K562 (cell line): ENCODE results near the gene MYPN. TPM values are rescaled to one million over a fixed set of nuclear protein-coding genes. Genes with fewer than 3 reads are reported as not detected.

Experiments used
- ATAC-seq: fragments of 200-7000 bp; cut with Tn5 transposase; 3 replicates; pipeline ENCODE4 v1.9.1; 2020; ENCODE audit warnings: moderate library complexity
- BruUV-seq: library from RNA; stranded (reverse); fragments of 400-500 nt; replicated peaks from 2 replicates; lab custom pipeline; 2021; lab: Mats Ljungman, UMichigan
- CTCF ChIA-PET: fragments of 300-600 bp; formaldehyde crosslinking; extraction: SDS; loops from one replicate; lab custom pipeline; 2021; ENCODE audit warnings: low intra/inter-chr PET ratio; lab: Yijun Ruan, JAX
- POLR2A ChIA-PET: fragments of 300-600, 350-650 bp; sonication (Branson Sonifier 250); formaldehyde crosslinking; extraction: SDS; loops from one replicate; lab custom pipeline; 2021; ENCODE audit warnings: antibody characterized with exemption, inconsistent platforms; lab: Yijun Ruan, JAX
- DNase-seq, 4 experiments: peaks; one replicate each; pipeline versions ENCODE4 v3.0.0 to v3.0.0-alpha.2; 2011 to 2018; ENCODE audit warnings: low spot score in 3 of 4, mixed read lengths in 3 of 4; ENCODE audit errors: extremely low read depth in 1 of 4
- FAIRE-seq: peaks from 2 replicates; lab custom pipeline; 2011; peaks lifted over from hg19 to GRCh38; lab: Jason Lieb, UNC
- H2AFZ ChIP-seq: 2 replicates; pipeline ENCODE4 v1.6.0; 2011; ENCODE audit warnings: low read depth, low read length, control low read depth, inconsistent platforms
- H3K27ac ChIP-seq: fragments of 200-600 bp; 3 replicates; pipeline ENCODE4 v1.8.0; 2011; ENCODE audit warnings: low read depth, mild to moderate bottlenecking, control low read depth, inconsistent platforms, low read length, moderate library complexity, mixed read lengths; ENCODE audit errors: extremely low read depth
- H3K27me3 ChIP-seq, 2 experiments: fragments of 300-600 bp in 1 of 2; 2 replicates in 1 of 2; 3 replicates in 1 of 2; pipeline versions ENCODE4 v1.6.0 to v1.8.0; 2011; ENCODE audit warnings: inconsistent platforms in 2 of 2, low read length in 2 of 2, mild to moderate bottlenecking in 1 of 2, mixed read lengths in 1 of 2, moderate library complexity in 1 of 2; ENCODE audit not compliant: control insufficient read depth in 2 of 2, insufficient read depth in 2 of 2
- H3K36me3 ChIP-seq: fragments of 300-600 bp; 3 replicates; pipeline ENCODE4 v1.8.0; 2011; ENCODE audit warnings: mild to moderate bottlenecking, low read length, inconsistent platforms; ENCODE audit not compliant: control insufficient read depth, insufficient read depth
- H3K4me1 ChIP-seq, 2 experiments: fragments of 200-600 bp in 1 of 2; replicated peaks in 1 of 2; 2 replicates in 1 of 2; 3 replicates in 1 of 2; pipeline versions ENCODE4 v1.5.1 to v1.8.0; 2011; ENCODE audit warnings: inconsistent platforms in 2 of 2, low read length in 2 of 2, mild to moderate bottlenecking in 1 of 2, mixed read lengths in 1 of 2, moderate library complexity in 1 of 2; ENCODE audit not compliant: control insufficient read depth in 2 of 2, insufficient read depth in 2 of 2
- H3K4me2 ChIP-seq: 2 replicates; pipeline ENCODE4 v1.6.1; 2011; ENCODE audit warnings: low read length, control low read depth, inconsistent platforms, mixed read lengths; ENCODE audit not compliant: insufficient read depth
- H3K4me3 ChIP-seq: fragments of 200-600 bp; sonication (generic), shearing (Covaris generic); 2 replicates; pipeline ENCODE4 v1.5.1; 2016; ENCODE audit warnings: control low read depth, inconsistent platforms
- H3K79me2 ChIP-seq: fragments of 200-600 bp; 3 replicates; pipeline ENCODE4 v1.8.0; 2011; ENCODE audit warnings: low read length, inconsistent platforms; ENCODE audit not compliant: control insufficient read depth, insufficient read depth
- H3K9ac ChIP-seq, 2 experiments: 2 replicates each; pipeline versions ENCODE4 v1.6.0 to v1.6.1; 2011; ENCODE audit warnings: low read depth in 2 of 2, low read length in 2 of 2, control low read depth in 1 of 2, inconsistent platforms in 1 of 2, mild to moderate bottlenecking in 1 of 2, mixed read lengths in 1 of 2; ENCODE audit not compliant: insufficient read depth in 1 of 2
- H3K9me1 ChIP-seq: one replicate; pipeline ENCODE4 v1.6.0; 2011; ENCODE audit warnings: inconsistent platforms, mild to moderate bottlenecking, low read length, moderate library complexity; ENCODE audit not compliant: control insufficient read depth, insufficient read depth
- H3K9me3 ChIP-seq: replicated peaks from 2 replicates; pipeline ENCODE4 v1.5.1; 2011; ENCODE audit warnings: low read depth, low read length, inconsistent platforms; ENCODE audit not compliant: control insufficient read depth, insufficient read depth
- H4K20me1 ChIP-seq: replicated peaks from 2 replicates; pipeline ENCODE4 v1.6.1; 2011; ENCODE audit warnings: low read length, inconsistent platforms, mixed read lengths; ENCODE audit not compliant: control insufficient read depth, insufficient read depth
- CEBPB ChIP-seq: fragments of 450-650 bp; IDR thresholded peaks from 2 replicates; pipeline ENCODE4 v1.6.1; 2016; ENCODE audit warnings: missing genetic modification characterization, missing compliant biosample characterization
- CEBPG ChIP-seq, 3 experiments: fragments of 200-800 bp in 1 of 3; sonication (Bioruptor generic) in 1 of 3; sonication (generic) in 1 of 3; formaldehyde crosslinking in 1 of 3; IDR thresholded peaks in 2 of 3; conservative IDR thresholded peaks in 1 of 3; 2 replicates each; pipeline versions ENCODE4 v1.6.1 to v1.8.0; 2016 to 2022; ENCODE audit warnings: missing compliant biosample characterization in 2 of 3, missing genetic modification characterization in 2 of 3, mild to moderate bottlenecking in 1 of 3, missing genetic modification reagents in 1 of 3
- KLF1 ChIP-seq: fragments of 450-650 bp; IDR thresholded peaks from 2 replicates; pipeline ENCODE4 v1.6.1; 2016; ENCODE audit warnings: missing genetic modification characterization, missing compliant biosample characterization
- MAFG ChIP-seq: fragments of 450-650 bp; conservative IDR thresholded peaks from 2 replicates; pipeline ENCODE4 v1.6.1; 2016; ENCODE audit warnings: missing genetic modification characterization, missing compliant biosample characterization
- PTTG1 ChIP-seq: fragments of 450-650 bp; IDR thresholded peaks from 2 replicates; pipeline ENCODE4 v1.6.1; 2016; ENCODE audit warnings: low read depth, mild to moderate bottlenecking, missing genetic modification characterization, missing compliant biosample characterization
- RNF2 ChIP-seq: sonication (generic); IDR thresholded peaks from 2 replicates; pipeline ENCODE4 v1.6.1; 2016
- SUPT5H ChIP-seq: fragments of 450-650 bp; IDR thresholded peaks from 2 replicates; pipeline ENCODE4 v1.6.1; 2016
- WGBS: fragments of 100-300 bp; shearing (Covaris generic); methylation state at CpG from one replicate; pipeline ENCODE4 v1.1.6; 2016; ENCODE audit warnings: low coverage, mixed read lengths; ENCODE audit not compliant: insufficient coverage; ENCODE audit errors: missing lambda C conversion rate; 5-methylcytosine and 5-hydroxymethylcytosine counted together
- in situ Hi-C: fragments of 300-500 bp; cut with MboI; formaldehyde crosslinking; loops from 4 replicates; pipeline ENCODE4 v1.15.0; 2018; ENCODE audit warnings: inconsistent platforms, mixed read lengths
- intact Hi-C: fragments of 100-400 bp; cut with micrococcal nuclease; formaldehyde crosslinking; loops from 2 replicates; pipeline ENCODE4 v1.14.2; 2022
- polyA plus RNA-seq, 8 experiments: library from polyadenylated mRNA; depleted of rRNA in 4 of 8; stranded (reverse) in 5 of 8; unstranded in 3 of 8; fragments of >200 nt; fragmentation: Nextera tagmentation in 2 of 8; fragmentation: Illumina TruSeq in 1 of 8; extraction: Ambion mirVana in 2 of 8; extraction: Trizol in 1 of 8; gene quantifications; 2 replicates each; pipeline versions ENCODE4 v1.2.1 to v1.2.3, GENCODE V29; 2011 to 2014; ENCODE audit warnings: inconsistent platforms in 1 of 8, missing spikeins in 1 of 8
- total RNA-seq, 7 experiments: library from RNA; depleted of rRNA in 6 of 7; stranded (reverse); fragments of >200 nt in 6 of 7; fragmentation: Illumina TruSeq in 2 of 7; extraction: Trizol in 2 of 7; gene quantifications; 2 replicates each; pipeline versions ENCODE4 v1.2.1 to v1.2.3, GENCODE V29; 2011 to 2021; ENCODE audit warnings: low replicate concordance in 1 of 7
- TF ChIP-seq, protein P1 (sequence below), 2 experiments: fragments of 450-650 bp in 1 of 2; sonication (generic) in 1 of 2; formaldehyde crosslinking in 1 of 2; IDR thresholded peaks in 1 of 2; conservative IDR thresholded peaks in 1 of 2; 2 replicates each; pipeline versions ENCODE4 v1.6.1 to v1.8.1; 2016 to 2023; ENCODE audit warnings: mild to moderate bottlenecking in 2 of 2, moderate library complexity in 2 of 2, inconsistent platforms in 1 of 2, missing genetic modification reagents in 1 of 2
- TF ChIP-seq, protein P2 (sequence below), 2 experiments: fragments of 450-650 bp; IDR thresholded peaks; 2 replicates each; pipeline ENCODE4 v1.6.1; 2016

MYPN gene
- total and polyA plus RNA-seq, 9 of the 15 experiments (the other 6 are each of a cell fraction or from before 2014, with no cell fraction given), result not detected

GRCh38 chr10:68121020-68121743, 11.9 kb downstream of the MYPN start:
- Histone ChIP-seq H3K36me3 (no peaks in the 10 kb centered on the region), H3K79me2 (no peaks in the 10 kb centered on the region), H3K9me1 (no peaks in the 10 kb centered on the region), H3K27me3 (peaks cover 12 to 19% of the 10 kb centered on the region in 2 experiments; a peak in 4 of 5 replicates), H4K20me1 (no peaks in the 10 kb centered on the region), H3K9ac (no peak overlapping the region), H3K4me1 (no peaks in the 10 kb centered on the region), H2AFZ (no peak overlapping the region), H3K27ac (no peak overlapping the region), H3K4me3 (no peak overlapping the region), H3K4me2 (no peak overlapping the region), H3K9me3 (no peaks in the 10 kb centered on the region)
- WGBS, result 1% methylated on average over 15 of the region's 15 CpGs
- no peak for FAIRE-seq
- intact Hi-C loops, result no loop called here
- ATAC-seq, result peak; percentile 66
- POLR2A ChIA-PET, result interaction anchor here (0.6 to 1.5 kb wide), 6 partner anchors 9 to 414 kb away, joined by 3 to 6 read pairs (median 3); partner anchors contain the start of gene MYPN
- CTCF ChIA-PET, result no interaction called here
- in situ Hi-C loops, result no loop called here
- BruUV-seq, result no TSS peak
- TF ChIP-seq PTTG1 (no peak), RNF2 (peak; percentile 26; the same call in 1 of the 2 replicates), SUPT5H (no peak), MAFG (tag) (no peak), CEBPG (CRISPR knock-in tag; IDR thresholded peaks at IDR 0.05) (no peak), CEBPG (tag; conservative IDR thresholded peaks at IDR 0.05 in 1 of 2, IDR thresholded peaks at IDR 0.05 in 1 of 2) (peak; percentile 68 to 80; a peak in 3 of 4 replicates), CEBPB (tag) (peak; percentile 61), KLF1 (tag) (no peak)
- TF ChIP-seq, protein P1, sequence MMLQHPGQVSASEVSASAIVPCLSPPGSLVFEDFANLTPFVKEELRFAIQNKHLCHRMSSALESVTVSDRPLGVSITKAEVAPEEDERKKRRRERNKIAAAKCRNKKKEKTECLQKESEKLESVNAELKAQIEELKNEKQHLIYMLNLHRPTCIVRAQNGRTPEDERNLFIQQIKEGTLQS (IDR thresholded peaks at IDR 0.05), result peak; percentile 68
- TF ChIP-seq, protein P1 (CRISPR knock-in tag; conservative IDR thresholded peaks at IDR 0.05), result no peak
- TF ChIP-seq, protein P2, sequence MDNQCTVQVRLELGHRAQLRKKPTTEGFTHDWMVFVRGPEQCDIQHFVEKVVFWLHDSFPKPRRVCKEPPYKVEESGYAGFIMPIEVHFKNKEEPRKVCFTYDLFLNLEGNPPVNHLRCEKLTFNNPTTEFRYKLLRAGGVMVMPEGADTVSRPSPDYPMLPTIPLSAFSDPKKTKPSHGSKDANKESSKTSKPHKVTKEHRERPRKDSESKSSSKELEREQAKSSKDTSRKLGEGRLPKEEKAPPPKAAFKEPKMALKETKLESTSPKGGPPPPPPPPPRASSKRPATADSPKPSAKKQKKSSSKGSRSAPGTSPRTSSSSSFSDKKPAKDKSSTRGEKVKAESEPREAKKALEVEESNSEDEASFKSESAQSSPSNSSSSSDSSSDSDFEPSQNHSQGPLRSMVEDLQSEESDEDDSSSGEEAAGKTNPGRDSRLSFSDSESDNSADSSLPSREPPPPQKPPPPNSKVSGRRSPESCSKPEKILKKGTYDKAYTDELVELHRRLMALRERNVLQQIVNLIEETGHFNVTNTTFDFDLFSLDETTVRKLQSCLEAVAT (IDR thresholded peaks at IDR 0.05), result no peak
- DNase-seq, result no peak
